ENCODE measurements around the gene NKX6-2.
A peak's percentile ranks its signal among the peaks of the same experiment; 100 is the strongest.

The NKX6-2 gene

GRCh38 chr10:132752378-132752777, 33.6 kb downstream of the NKX6-2 start:
- no peak for DNase-seq

GRCh38 chr10:132750936-132751335, 35.0 kb downstream of the NKX6-2 start:
- DNase-seq: no peak

- DNase-seq: no peak
Observed at GRCh38 chr10:132749371-132749795, 36.6 kb downstream of the NKX6-2 start.

GRCh38 chr10:132748545-132749370, 37.2 kb downstream of the NKX6-2 start:
- DNase-seq: no peak

GRCh38 chr10:132748135-132748534, 37.8 kb downstream of the NKX6-2 start:
- DNase-seq: no peak

- no peak for DNase-seq
Observed at GRCh38 chr10:132746801-132747625, 38.9 kb downstream of the NKX6-2 start.

GRCh38 chr10:132746386-132746785, 39.6 kb downstream of the NKX6-2 start:
- no peak for DNase-seq

- DNase-seq: no peak
Observed at GRCh38 chr10:132745971-132746370, 40.0 kb downstream of the NKX6-2 start.

- DNase-seq: no peak
Observed at GRCh38 chr10:132745511-132745910, 40.4 kb downstream of the NKX6-2 start.

GRCh38 chr10:132744839-132745238, 41.1 kb downstream of the NKX6-2 start:
- no peak for DNase-seq

- DNase-seq: no peak
Observed at GRCh38 chr10:132743925-132744490, 41.9 kb downstream of the NKX6-2 start.

- peak; percentile 38 for DNase-seq
Observed at GRCh38 chr10:132743196-132743924, 42.6 kb downstream of the NKX6-2 start.

- no peak for DNase-seq
Observed at GRCh38 chr10:132742837-132743194, 43.1 kb downstream of the NKX6-2 start.

GRCh38 chr10:132742167-132742836, 43.6 kb downstream of the NKX6-2 start:
- no peak for DNase-seq

GRCh38 chr10:132740588-132740987, 45.4 kb downstream of the NKX6-2 start:
- no peak for DNase-seq

GRCh38 chr10:132739225-132739613, 46.7 kb downstream of the NKX6-2 start:
- DNase-seq: no peak

- DNase-seq: no peak
Observed at GRCh38 chr10:132738454-132739224, 47.3 kb downstream of the NKX6-2 start.

- DNase-seq: no peak
Observed at GRCh38 chr10:132737390-132738048, 48.4 kb downstream of the NKX6-2 start.

- no peak for DNase-seq
Observed at GRCh38 chr10:132735923-132736391, 50.0 kb downstream of the NKX6-2 start.

- no peak for DNase-seq
Observed at GRCh38 chr10:132735341-132735775, 50.6 kb downstream of the NKX6-2 start.

- DNase-seq: no peak
Observed at GRCh38 chr10:132733926-132734325, 52.0 kb downstream of the NKX6-2 start.

Data from EL (cell line).